Measurements from ENCODE around the gene SLC8A2.
"Not testable (repeated sequence)": the region's sequence is repeated elsewhere in the genome, so short reads cannot be mapped to it uniquely, and the experiment has no call there.

Gene SLC8A2

GRCh38 chr19:47487551-47488515 is 16.1 kb upstream of the SLC8A2 start:
- no peak for DNase-seq (ENCODE audit: low read depth in 2 of 2, low spot score in 1 of 2)

GRCh38 chr19:47486900-47487299 is 15.2 kb upstream of the SLC8A2 start:
- DNase-seq (ENCODE audit: low read depth in 2 of 2, low spot score in 1 of 2): no peak

DNA sequence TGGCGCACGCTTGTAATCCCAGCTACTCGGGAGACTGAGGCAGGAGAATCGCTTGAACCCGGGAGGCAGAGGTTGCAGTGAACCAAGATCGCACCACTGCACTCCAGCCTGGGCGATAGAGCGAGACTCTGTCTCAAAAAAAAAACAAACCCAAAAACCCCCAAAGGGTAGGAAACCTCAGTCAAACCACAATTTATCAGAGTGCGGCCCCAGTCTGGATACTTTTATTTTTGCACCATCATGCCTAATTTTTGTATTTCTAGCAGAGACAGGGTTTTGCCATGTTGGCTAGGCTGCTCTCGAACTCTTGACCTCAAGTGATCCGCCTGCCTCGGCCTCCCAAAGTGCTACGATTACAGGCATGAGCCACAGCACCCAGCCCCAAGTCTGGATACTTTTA is 14.5 kb upstream of the SLC8A2 start:
- DNase-seq (ENCODE audit: low read depth in 2 of 2, low spot score in 1 of 2): not testable (repeated sequence)

- DNase-seq (ENCODE audit: low read depth in 2 of 2, low spot score in 1 of 2): no peak
These were observed 13.5 kb upstream of the SLC8A2 start for GRCh38 chr19:47485210-47485609.

DNA sequence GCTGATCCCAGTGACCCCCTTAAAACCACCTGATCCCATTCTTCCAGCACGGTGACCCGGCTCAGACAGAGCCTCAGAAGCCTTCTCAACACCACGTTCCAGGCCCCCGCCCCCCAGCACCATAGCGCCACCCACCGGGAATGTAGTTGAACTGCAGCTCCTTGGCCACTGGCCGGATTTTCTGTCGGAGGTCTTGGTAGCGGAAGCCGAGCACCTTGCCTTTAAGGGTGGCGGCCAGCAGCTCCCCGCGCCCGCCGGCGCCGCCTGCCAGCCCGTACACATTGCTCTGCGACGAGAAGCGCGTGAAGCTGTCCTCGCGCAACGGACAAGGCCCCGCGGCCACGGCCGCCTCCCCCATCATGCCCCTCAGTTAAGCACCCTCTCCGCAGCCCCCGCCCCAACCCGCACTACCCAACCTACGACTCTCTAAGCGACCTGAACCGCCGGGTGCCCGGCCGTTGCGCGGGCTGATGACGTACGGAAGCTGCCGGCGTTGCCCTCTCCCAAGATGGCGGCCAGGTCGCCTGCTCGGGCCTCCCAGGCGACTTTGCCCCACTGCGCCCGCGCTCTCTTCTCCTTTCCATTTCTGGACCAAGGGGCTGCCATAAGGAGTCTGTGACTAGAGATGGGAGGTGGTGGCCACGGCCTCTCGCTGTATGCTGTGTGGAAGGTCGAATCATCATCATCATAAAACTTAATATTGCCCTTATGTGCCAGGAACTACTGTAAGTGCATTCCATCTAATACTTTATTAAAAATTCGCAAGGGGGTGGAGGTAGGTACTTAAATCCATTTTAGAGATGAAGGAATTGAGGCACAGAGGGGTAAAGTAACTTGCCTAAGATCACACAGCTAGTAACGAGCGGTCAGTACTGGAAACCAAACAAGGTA is 12.4 kb upstream of the SLC8A2 start, which contains the start of gene KPTN:
KPTN (minus strand) TSS at position 420 of the 891 bp plus-strand sequence; CDS start at position 361, 59 bp downstream.
- peak; percentile 73 to 74 for DNase-seq (ENCODE audit: low read depth in 2 of 2, low spot score in 1 of 2)

GRCh38 chr19:47483200-47483599 is 11.5 kb upstream of the SLC8A2 start:
- DNase-seq (ENCODE audit: low read depth in 2 of 2, low spot score in 1 of 2): no peak

DNA sequence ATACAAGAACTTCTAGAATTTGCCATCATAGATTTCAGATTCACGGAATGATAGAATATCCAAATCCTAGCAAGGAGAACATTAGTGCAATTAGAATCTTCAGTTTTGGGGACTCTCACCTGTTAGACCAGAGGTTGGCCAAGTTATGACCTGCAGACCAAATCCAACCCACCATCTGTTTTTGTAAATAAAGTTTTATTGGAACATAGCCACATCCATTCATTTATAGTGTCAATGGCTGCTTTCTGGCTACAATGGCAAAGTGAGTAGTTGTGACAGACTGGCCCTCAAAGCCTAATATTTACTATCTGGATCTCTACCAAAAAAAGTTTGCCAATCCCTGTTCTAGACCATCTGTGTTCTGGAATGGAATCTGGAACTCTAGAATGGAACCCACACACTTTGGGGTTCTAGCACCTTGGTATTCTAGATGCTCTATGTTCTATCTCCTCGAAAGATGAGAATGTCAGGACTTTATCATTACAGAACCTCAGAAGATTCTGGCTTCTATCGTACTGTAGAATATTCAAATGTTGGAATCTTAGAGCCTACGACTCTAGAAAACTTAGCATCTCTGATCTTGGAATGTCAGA is 9.9 kb upstream of the SLC8A2 start:
- DNase-seq (ENCODE audit: low read depth in 2 of 2, low spot score in 1 of 2): no peak

DNA sequence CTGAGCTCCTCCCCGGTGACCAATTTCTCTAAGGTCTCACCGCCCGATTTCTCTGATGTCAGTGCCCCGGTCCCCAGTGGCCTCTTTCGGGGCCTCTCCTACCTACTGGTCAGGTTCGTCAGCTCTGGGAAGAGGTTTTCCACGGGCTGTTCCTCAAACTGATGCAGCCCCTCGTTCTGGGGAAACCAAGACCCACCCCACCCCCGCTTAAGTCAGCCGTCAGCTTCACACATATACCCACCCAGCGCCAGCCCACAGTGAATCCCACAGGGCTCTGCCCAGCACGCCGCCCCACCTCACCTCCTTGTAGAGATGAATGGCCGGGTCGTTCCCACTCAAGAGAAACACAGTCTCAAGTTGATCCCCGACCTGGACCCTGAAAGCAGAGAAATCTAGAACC is 9.0 kb upstream of the SLC8A2 start:
- no peak for DNase-seq (ENCODE audit: low read depth in 2 of 2, low spot score in 1 of 2)

DNA sequence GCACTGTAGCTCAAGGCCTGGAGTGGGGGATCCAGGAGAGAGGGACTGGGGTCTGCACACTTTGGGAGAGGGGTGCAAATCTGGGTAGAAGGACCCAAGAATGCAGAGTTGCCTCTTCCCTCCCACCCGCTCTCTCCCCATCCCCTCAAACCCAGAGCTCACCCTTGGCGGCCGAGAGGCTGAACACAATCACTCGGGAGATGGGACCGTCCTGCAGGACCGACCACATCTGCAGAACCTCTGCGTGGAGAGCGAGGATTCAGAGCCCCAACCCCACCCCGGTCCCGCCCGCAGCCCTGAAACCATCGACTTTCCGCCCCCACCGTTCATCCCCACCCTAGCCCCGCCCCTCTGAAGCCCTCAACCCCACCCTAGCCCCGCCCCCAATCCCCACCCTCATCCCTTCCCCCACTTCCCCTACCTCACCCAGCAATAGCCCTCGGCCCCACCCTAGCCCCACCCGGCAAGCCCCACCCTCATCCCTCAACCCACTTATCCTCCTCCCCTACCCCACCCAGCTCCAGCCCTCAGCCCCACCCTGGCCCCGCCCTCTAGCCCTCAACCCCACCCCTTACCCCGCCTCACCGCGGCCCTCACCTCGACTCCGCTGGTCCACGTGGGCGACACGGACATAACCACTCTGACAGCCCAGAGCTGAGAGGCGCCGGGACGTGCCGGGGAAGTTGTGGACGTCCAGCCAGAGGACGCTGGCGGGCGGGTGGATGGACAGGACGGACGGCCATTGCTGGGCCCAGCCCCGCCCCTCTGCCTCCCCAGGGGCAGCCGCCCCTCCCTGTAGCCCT is 8.2 kb upstream of the SLC8A2 start:
- no peak for DNase-seq (ENCODE audit: low read depth in 2 of 2, low spot score in 1 of 2)

- DNase-seq (ENCODE audit: low read depth in 2 of 2, low spot score in 1 of 2): no peak
These were observed 4.8 kb upstream of the SLC8A2 start for GRCh38 chr19:47476438-47476972.

DNA sequence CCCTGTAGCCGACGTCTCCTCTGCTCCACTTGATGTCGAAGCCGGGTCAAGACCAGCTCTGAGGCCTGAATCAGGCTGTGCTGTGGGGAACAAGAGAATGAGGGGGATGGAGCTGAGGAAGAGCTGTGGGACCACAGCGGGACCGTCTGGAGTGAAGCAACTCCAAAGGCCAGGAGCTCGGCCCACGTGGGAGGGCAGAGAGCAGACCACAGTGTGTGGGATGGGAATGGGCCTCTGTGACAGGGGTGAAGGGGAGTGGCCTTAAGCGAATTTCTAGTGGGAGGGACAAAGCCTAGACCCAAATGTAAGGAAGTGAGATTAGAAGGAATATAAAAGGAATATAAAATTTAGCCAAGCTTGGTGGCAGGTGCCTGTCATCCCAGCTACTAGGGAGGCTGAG is 3.8 kb upstream of the SLC8A2 start:
- DNase-seq (ENCODE audit: low read depth in 2 of 2, low spot score in 1 of 2): no peak

DNA sequence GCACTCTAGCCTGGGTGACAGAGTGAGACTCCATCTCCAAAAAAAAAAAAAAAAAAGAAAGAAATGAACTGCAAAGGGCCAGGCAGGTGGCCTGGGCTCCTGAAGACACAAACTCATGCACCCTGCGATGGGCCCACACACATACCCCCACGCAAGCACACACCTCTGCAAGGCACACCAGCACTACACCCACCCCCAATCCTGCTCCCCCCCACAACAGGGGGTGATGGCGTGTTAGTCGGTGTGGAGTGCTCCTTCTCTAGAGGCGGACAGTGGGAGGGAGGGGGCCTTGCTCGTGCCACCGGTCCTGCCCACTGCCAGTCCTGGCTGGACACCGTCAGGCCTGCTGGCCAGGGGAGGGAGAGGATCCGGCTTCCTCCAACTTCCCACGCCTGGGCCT is 1.6 kb upstream of the SLC8A2 start:
- no peak for DNase-seq (ENCODE audit: low read depth in 2 of 2, low spot score in 1 of 2)

- DNase-seq (ENCODE audit: low read depth in 2 of 2, low spot score in 1 of 2): no peak
These were observed 336 bp downstream of the SLC8A2 start for GRCh38 chr19:47471381-47471732.

- no peak for DNase-seq (ENCODE audit: low read depth in 2 of 2, low spot score in 1 of 2)
These were observed 1.1 kb downstream of the SLC8A2 start for GRCh38 chr19:47470447-47471195.

DNA sequence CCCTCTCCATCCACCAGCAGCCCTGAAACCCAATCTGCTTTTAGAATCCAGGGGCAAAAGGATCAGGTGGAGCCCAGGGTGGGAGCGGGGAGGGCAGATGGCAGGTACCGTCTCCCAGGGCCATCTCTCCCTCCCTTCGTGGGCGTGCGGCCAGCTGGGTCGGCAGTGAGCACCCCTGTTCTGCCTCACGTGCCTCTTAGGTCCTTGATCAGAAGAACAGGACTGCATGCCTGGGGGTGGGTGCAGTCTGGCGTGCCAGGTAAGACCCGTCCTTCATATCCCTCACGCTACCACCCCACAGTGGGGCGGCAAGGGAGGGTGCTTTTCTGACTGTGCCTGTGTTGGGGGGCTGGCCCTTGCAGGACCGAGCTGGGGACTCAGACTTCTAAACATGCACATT is 2.0 kb downstream of the SLC8A2 start:
- no peak for DNase-seq (ENCODE audit: low read depth in 2 of 2, low spot score in 1 of 2)

DNA sequence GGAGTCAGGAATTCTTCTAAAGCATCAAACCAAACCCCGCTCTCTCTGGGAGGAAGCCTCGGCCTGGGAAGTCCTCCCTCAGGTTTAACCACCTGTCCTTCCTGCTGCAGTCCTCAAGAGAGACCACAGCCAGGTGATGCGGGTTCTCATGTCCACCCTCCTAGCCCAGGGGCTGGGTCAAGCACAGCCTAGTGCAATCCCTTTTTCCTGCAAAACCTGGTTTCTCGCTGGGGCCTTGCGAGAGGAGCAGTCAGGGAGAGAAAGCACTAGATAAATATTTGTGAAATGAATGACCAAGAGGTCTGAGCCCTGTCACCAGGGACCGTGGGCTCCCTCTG is 2.4 kb downstream of the SLC8A2 start:
- no peak for DNase-seq (ENCODE audit: low read depth in 2 of 2, low spot score in 1 of 2)

DNA sequence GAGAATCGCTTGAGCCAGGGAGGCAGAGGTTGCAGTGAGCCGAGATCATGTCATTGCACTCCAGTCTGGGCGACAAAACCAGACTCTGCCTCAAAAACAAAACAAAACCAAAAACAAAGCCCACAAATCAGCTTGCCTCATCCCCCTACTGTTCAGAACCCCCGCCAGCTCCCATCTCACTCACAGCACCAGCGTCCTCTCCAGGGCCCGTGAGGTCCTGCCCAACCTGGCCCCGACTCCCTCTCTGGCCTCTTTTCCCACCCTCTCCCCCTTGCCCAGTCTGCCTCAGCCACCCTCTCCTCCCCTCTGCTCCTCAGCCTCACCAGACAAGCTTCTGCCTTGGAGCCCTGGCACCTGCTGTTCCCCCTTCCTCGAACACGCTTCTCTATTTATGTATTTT is 3.8 kb downstream of the SLC8A2 start:
- DNase-seq (ENCODE audit: low read depth in 2 of 2, low spot score in 1 of 2): no peak

DNA sequence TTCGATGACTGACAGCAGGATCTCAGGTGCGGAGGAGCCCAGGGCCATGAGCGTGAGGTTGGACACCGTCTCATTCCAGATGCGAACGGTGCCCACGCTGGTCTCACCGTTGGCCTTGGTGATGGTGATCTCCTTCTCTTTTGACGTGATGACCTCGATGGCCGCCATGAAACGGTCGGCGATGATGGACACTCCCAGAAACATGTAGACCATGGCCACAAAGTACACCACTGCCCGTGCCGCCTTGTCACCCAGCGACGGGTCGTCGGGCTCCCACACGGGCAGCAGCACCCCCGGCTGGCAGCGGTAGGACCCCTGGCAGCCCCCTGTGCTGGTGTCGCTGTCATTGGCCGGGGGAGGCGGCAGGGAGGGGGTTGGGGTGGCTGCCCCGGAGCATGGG is 5.7 kb downstream of the SLC8A2 start:
- no peak for DNase-seq (ENCODE audit: low read depth in 2 of 2, low spot score in 1 of 2)

DNA sequence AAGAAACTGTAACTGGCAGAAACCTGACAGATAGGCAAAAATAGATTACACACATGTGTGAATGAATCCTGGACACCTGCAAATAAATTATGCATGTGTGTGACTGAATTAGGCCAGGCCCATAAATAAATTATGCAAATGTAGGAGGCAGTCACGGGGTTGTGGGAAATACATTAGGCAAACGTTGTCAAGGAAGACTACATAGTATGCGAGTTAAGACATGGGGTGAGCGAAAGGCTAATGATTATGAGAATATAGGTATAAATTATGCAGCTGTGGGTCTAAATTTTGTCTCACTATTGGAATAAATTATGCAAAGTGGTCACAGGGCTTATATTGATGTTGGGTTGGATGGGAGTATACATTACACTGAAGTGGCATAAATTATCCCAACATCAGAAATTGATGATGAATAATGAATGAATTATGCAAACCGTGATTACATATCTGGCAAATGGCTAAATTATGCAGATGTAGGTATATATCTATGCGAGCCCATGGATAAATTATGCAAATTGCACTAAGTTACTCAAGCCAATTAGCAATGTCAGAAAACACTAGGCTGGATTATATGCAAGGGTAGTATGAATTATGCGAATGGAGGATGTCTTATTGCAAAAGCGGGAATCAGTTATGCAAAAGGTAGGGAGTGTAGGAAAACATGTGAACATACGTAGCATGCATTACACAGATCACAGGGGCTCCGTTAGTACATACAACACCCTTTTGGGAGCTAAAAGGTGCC is 6.8 kb downstream of the SLC8A2 start:
- no peak for DNase-seq (ENCODE audit: low read depth in 2 of 2, low spot score in 1 of 2)

Measured in stimulated activated CD8-positive, alpha-beta memory T cell treated with anti-CD3 and anti-CD28 coated beads, Interleukin-4, amount 100 ng/mL, for 1 hour (primary cell).